GM12878 (cell line): ENCODE results near the gene STARD13. TPM values are rescaled to one million over a fixed set of nuclear protein-coding genes. Genes with fewer than 3 reads are reported as not detected.

Experiments
- ATF2 ChIP-seq: IDR thresholded peaks from 2 replicates; pipeline ENCODE4 v1.6.1; 2012; ENCODE audit warnings: low read length, inconsistent platforms
- CHD2 ChIP-seq: IDR thresholded peaks from 2 replicates; pipeline ENCODE4 v1.6.1; 2011; ENCODE audit warnings: low read depth, low read length, improper control_type of control experiment, borderline replicate concordance
- DPF2 ChIP-seq: fragments of 450-650 bp; IDR thresholded peaks from 2 replicates; pipeline ENCODE4 v1.6.1; 2017; ENCODE audit warnings: mild to moderate bottlenecking
- E4F1 ChIP-seq: fragments of 450-650 bp; IDR thresholded peaks from 2 replicates; pipeline ENCODE4 v1.6.1; 2018; ENCODE audit warnings: borderline replicate concordance, mild to moderate bottlenecking; ENCODE audit not compliant: partially characterized antibody
- ESRRA ChIP-seq: IDR thresholded peaks from 2 replicates; pipeline ENCODE4 v1.6.1; 2012; ENCODE audit warnings: mild to moderate bottlenecking, low read length, improper control_type of control experiment
- HSF1 ChIP-seq: fragments of 150-350 bp; IDR thresholded peaks from 2 replicates; pipeline ENCODE4 v1.6.1; 2014; ENCODE audit warnings: mild to moderate bottlenecking, low read depth, low read length
- IRF3 ChIP-seq: fragments of 450-650 bp; IDR thresholded peaks from 2 replicates; pipeline ENCODE4 v1.6.1; 2014; ENCODE audit warnings: mild to moderate bottlenecking
- IRF4 ChIP-seq: IDR thresholded peaks from 2 replicates; pipeline ENCODE4 v1.6.1; 2011; ENCODE audit warnings: low read depth, low read length
- KDM1A ChIP-seq: fragments of 200-600 bp; sonication (generic); IDR thresholded peaks from 2 replicates; pipeline ENCODE4 v1.6.1; 2016; ENCODE audit warnings: borderline replicate concordance
- NR2F1 ChIP-seq: fragments of 450-650 bp; conservative IDR thresholded peaks from 2 replicates; pipeline ENCODE4 v1.6.1; 2017; ENCODE audit warnings: mild to moderate bottlenecking
- PBX3 ChIP-seq: IDR thresholded peaks from 2 replicates; pipeline ENCODE4 v1.6.1; 2011; ENCODE audit warnings: mild to moderate bottlenecking, low read depth, low read length, moderate library complexity; ENCODE audit not compliant: insufficient replicate concordance
- PKNOX1 ChIP-seq: fragments of 450-650 bp; IDR thresholded peaks from 2 replicates; pipeline ENCODE4 v1.6.1; 2016; ENCODE audit warnings: mild to moderate bottlenecking
- POLR2AphosphoS5 ChIP-seq: IDR thresholded peaks from 2 replicates; pipeline ENCODE4 v1.6.1; 2011; ENCODE audit warnings: mild to moderate bottlenecking, low read length, inconsistent platforms
- POU2F2 ChIP-seq: IDR thresholded peaks from 3 replicates; pipeline ENCODE4 v1.6.1; 2011; ENCODE audit warnings: low read depth, mild to moderate bottlenecking, low read length, borderline replicate concordance
- RAD21 ChIP-seq: IDR thresholded peaks from 2 replicates; pipeline ENCODE4 v1.6.1; 2011; ENCODE audit warnings: mild to moderate bottlenecking, low read depth, low read length, moderate library complexity; ENCODE audit not compliant: insufficient read depth
- TARDBP ChIP-seq: IDR thresholded peaks from 2 replicates; pipeline ENCODE4 v1.6.1; 2016; ENCODE audit warnings: borderline replicate concordance
- ZBTB11 ChIP-seq: fragments of 450-650 bp; formaldehyde crosslinking; IDR thresholded peaks from 2 replicates; pipeline ENCODE4 v1.5.0; 2022; ENCODE audit warnings: mild to moderate bottlenecking, missing genetic modification characterization
- polyA plus RNA-seq, 11 experiments: library from polyadenylated mRNA; depleted of rRNA in 4 of 11; unstranded in 6 of 11; stranded (reverse) in 5 of 11; fragments of >200 nt; fragmentation: Nextera tagmentation in 4 of 11; fragmentation: Illumina TruSeq in 1 of 11; extraction: Ambion mirVana in 4 of 11; extraction: Trizol in 1 of 11; gene quantifications; 1 replicate in 1 of 11; 2 replicates in 10 of 11; pipeline versions ENCODE4 v1.2.1 to v1.2.3, GENCODE V29; 2011 to 2016; ENCODE audit warnings: inconsistent platforms in 2 of 11, missing spikeins in 2 of 11, low read depth in 1 of 11
- total RNA-seq, 4 experiments: library from RNA; depleted of rRNA in 3 of 4; stranded (reverse); fragments of >200 nt in 3 of 4; fragmentation: Illumina TruSeq in 1 of 4; extraction: Trizol in 1 of 4; gene quantifications; 2 replicates each; pipeline versions ENCODE4 v1.2.1 to v1.2.3, GENCODE V29; 2013 to 2021

The STARD13 gene
- total and polyA plus RNA-seq, 10 of the 15 experiments (the other 5 are each of a cell fraction or from before 2014, with no cell fraction given) = 4.0 to 41.6 (median 10.1) TPM

GRCh38 chr13:33144358-33144784 lies 141.2 kb downstream of the STARD13 start (continued):
- peak; percentile 85 for TF ChIP-seq DPF2
- TF ChIP-seq HSF1 = no peak
- TF ChIP-seq TARDBP = no peak
- TF ChIP-seq IRF3 = no peak
- TF ChIP-seq CHD2 = 0 out of 2 replicates have a peak, but pooled peaks have one; percentile 32
- peak; percentile 93 for TF ChIP-seq PKNOX1
- TF ChIP-seq PBX3 = peak; percentile 36
- peak; percentile 57; the same call in 1 of the 2 replicates for TF ChIP-seq ATF2
- TF ChIP-seq POLR2AphosphoS5 = peak; percentile 72
- no peak for TF ChIP-seq KDM1A
- TF ChIP-seq NR2F1 = no peak
- no peak for TF ChIP-seq ZBTB11 (CRISPR knock-in tag)
- no peak for TF ChIP-seq RAD21
- no peak for TF ChIP-seq ESRRA
- TF ChIP-seq IRF4 = peak; percentile 62
- no peak for TF ChIP-seq E4F1
- TF ChIP-seq POU2F2 = peak; percentile 11; the same call in 1 of the 3 replicates
